Measurements from ENCODE around the gene RUBCNL. TPM values are rescaled to one million over a fixed set of nuclear protein-coding genes. Genes with fewer than 3 reads are reported as not detected.

The RUBCNL gene
- total RNA-seq, 1 donor from 2014 or later: 2.1 TPM

GRCh38 chr13:46388846-46389245, 1.8 kb upstream of the RUBCNL start:
- TF ChIP-seq CTCF (IDR thresholded peaks at IDR 0.05; ENCODE audit: unreplicated experiment): no peak
- Mint-ChIP-seq H3K27ac (no peak overlapping the region), H3K9me3 (ENCODE audit: low read depth) (no peaks in the 10 kb centered on the region), H3K4me3 (ENCODE audit: low read depth) (no peak overlapping the region), H3K4me1 (ENCODE audit: low read depth) (peaks cover 12% of the 10 kb centered on the region), H3K27me3 (peaks cover 66% of the 10 kb centered on the region), H3K36me3 (ENCODE audit: insufficient read depth) (no peaks in the 10 kb centered on the region)
- DNase-seq (ENCODE audit: low spot score, unreplicated experiment): no peak

GRCh38 chr13:46388308-46388707, 1.3 kb upstream of the RUBCNL start:
- Mint-ChIP-seq H3K27ac (no peak overlapping the region), H3K27me3 (peaks cover 68% of the 10 kb centered on the region), H3K36me3 (ENCODE audit: insufficient read depth) (no peaks in the 10 kb centered on the region), H3K9me3 (ENCODE audit: low read depth) (no peaks in the 10 kb centered on the region), H3K4me1 (ENCODE audit: low read depth) (peaks cover 12% of the 10 kb centered on the region), H3K4me3 (ENCODE audit: low read depth) (no peak overlapping the region)
- TF ChIP-seq CTCF (IDR thresholded peaks at IDR 0.05; ENCODE audit: unreplicated experiment): no peak
- no peak for DNase-seq (ENCODE audit: low spot score, unreplicated experiment)

GRCh38 chr13:46386392-46387063, 524 bp downstream of the RUBCNL start:
- peaks cover 71% of the 10 kb centered on the region for H3K27me3 Mint-ChIP-seq
- no peaks in the 10 kb centered on the region for H3K36me3 Mint-ChIP-seq (ENCODE audit: insufficient read depth)
- peak overlapping the region; percentile 54 for H3K27ac Mint-ChIP-seq
- no peak for DNase-seq (ENCODE audit: low spot score, unreplicated experiment)
- H3K9me3 Mint-ChIP-seq (ENCODE audit: low read depth): no peaks in the 10 kb centered on the region
- peaks cover 12% of the 10 kb centered on the region for H3K4me1 Mint-ChIP-seq (ENCODE audit: low read depth)
- peak overlapping the region; percentile 75 for H3K4me3 Mint-ChIP-seq (ENCODE audit: low read depth)
- no peak for TF ChIP-seq CTCF (IDR thresholded peaks at IDR 0.05; ENCODE audit: unreplicated experiment)

GRCh38 chr13:46385946-46386345, 1.1 kb downstream of the RUBCNL start:
- no peaks in the 10 kb centered on the region for H3K36me3 Mint-ChIP-seq (ENCODE audit: insufficient read depth)
- H3K4me3 Mint-ChIP-seq (ENCODE audit: low read depth): peak overlapping the region; percentile 75
- H3K27me3 Mint-ChIP-seq: peaks cover 71% of the 10 kb centered on the region
- no peak for TF ChIP-seq CTCF (IDR thresholded peaks at IDR 0.05; ENCODE audit: unreplicated experiment)
- no peak overlapping the region for H3K27ac Mint-ChIP-seq
- DNase-seq (ENCODE audit: low spot score, unreplicated experiment): no peak
- H3K9me3 Mint-ChIP-seq (ENCODE audit: low read depth): no peaks in the 10 kb centered on the region
- H3K4me1 Mint-ChIP-seq (ENCODE audit: low read depth): peaks cover 12% of the 10 kb centered on the region

- peaks cover 6% of the 10 kb centered on the region for H3K4me1 Mint-ChIP-seq (ENCODE audit: low read depth)
- H3K4me3 Mint-ChIP-seq (ENCODE audit: low read depth): no peak overlapping the region
- TF ChIP-seq CTCF (IDR thresholded peaks at IDR 0.05; ENCODE audit: unreplicated experiment): no peak
- H3K9me3 Mint-ChIP-seq (ENCODE audit: low read depth): no peaks in the 10 kb centered on the region
- H3K27ac Mint-ChIP-seq: no peak overlapping the region
- H3K27me3 Mint-ChIP-seq: peaks cover 50% of the 10 kb centered on the region
- no peak for DNase-seq (ENCODE audit: low spot score, unreplicated experiment)
- H3K36me3 Mint-ChIP-seq (ENCODE audit: insufficient read depth): no peaks in the 10 kb centered on the region
These were observed 3.7 kb downstream of the RUBCNL start for GRCh38 chr13:46383383-46383782.

All from progenitor cell of endocrine pancreas (in vitro differentiated cells).